HepG2 (cell line): Measurements from ENCODE around the gene SLC22A23. TPM values are rescaled to one million over a fixed set of nuclear protein-coding genes. Genes with fewer than 3 reads are reported as not detected.
A peak's percentile ranks its signal among the peaks of the same experiment; 100 is the strongest.

Experiments used
- ATAC-seq: fragments of 200-7000 bp; cut with Tn5 transposase; 3 replicates; pipeline ENCODE4 v1.9.1; 2020; ENCODE audit warnings: mild to moderate bottlenecking, moderate library complexity
- BruUV-seq: library from RNA; stranded (reverse); fragments of 400-500 nt; replicated peaks from 2 replicates; lab custom pipeline; 2021; lab: Mats Ljungman, UMichigan
- CTCF ChIA-PET: fragments of 300-600 bp; formaldehyde crosslinking; extraction: SDS; loops from one replicate; lab custom pipeline; 2021; ENCODE audit warnings: low total read pairs, inconsistent platforms, low intra/inter-chr PET ratio; lab: Yijun Ruan, JAX
- POLR2A ChIA-PET: fragments of 350-600 bp; sonication (Branson Sonifier 250); formaldehyde crosslinking; loops from one replicate; lab custom pipeline; 2020; ENCODE audit warnings: antibody characterized with exemption, inconsistent platforms; lab: Yijun Ruan, JAX
- DNase-seq: peaks from one replicate; pipeline ENCODE4 v3.0.0-alpha.2; 2015; ENCODE audit warnings: low spot score
- FAIRE-seq: peaks from 3 replicates; lab custom pipeline; 2011; peaks lifted over from hg19 to GRCh38; lab: Jason Lieb, UNC
- H2AFZ ChIP-seq: one replicate; pipeline ENCODE4 v1.6.1; 2011; ENCODE audit warnings: low read length, inconsistent platforms
- H3K27ac ChIP-seq: fragments of 300-600 bp; 3 replicates; pipeline ENCODE4 v1.8.0; 2011; ENCODE audit warnings: mixed run types, mild to moderate bottlenecking, mixed read lengths, low read length, inconsistent platforms; ENCODE audit not compliant: insufficient read depth; ENCODE audit errors: extremely low read length
- H3K27me3 ChIP-seq, 2 experiments: fragments of 200-600 bp in 1 of 2; 2 replicates in 1 of 2; 3 replicates in 1 of 2; pipeline versions ENCODE4 v1.6.0 to v1.8.0; 2011; ENCODE audit warnings: low read length in 2 of 2, mild to moderate bottlenecking in 2 of 2, moderate library complexity in 2 of 2, inconsistent platforms in 1 of 2; ENCODE audit not compliant: insufficient read depth in 2 of 2, control insufficient read depth in 1 of 2
- H3K36me3 ChIP-seq, 2 experiments: fragments of 200-600 bp in 1 of 2; replicated peaks in 1 of 2; 2 replicates in 1 of 2; 3 replicates in 1 of 2; pipeline versions ENCODE4 v1.5.1 to v1.8.0; 2011; ENCODE audit warnings: low read length in 2 of 2, inconsistent platforms in 1 of 2; ENCODE audit not compliant: insufficient read depth in 2 of 2, control insufficient read depth in 1 of 2
- H3K4me1 ChIP-seq: 2 replicates; pipeline ENCODE4 v1.5.1; 2012; ENCODE audit warnings: low read length, inconsistent platforms; ENCODE audit not compliant: insufficient read depth
- H3K4me2 ChIP-seq: 2 replicates; pipeline ENCODE4 v1.6.0; 2011; ENCODE audit warnings: low read depth, low read length, inconsistent platforms
- H3K4me3 ChIP-seq, 3 experiments: fragments of 200-600 bp in 1 of 3; sonication (generic), shearing (Covaris generic) in 1 of 3; replicated peaks in 1 of 3; 2 replicates each; pipeline ENCODE4 v1.5.1; 2011 to 2016; ENCODE audit warnings: low read length in 3 of 3, inconsistent platforms in 2 of 3, low read depth in 2 of 3, mild to moderate bottlenecking in 2 of 3, control low read depth in 1 of 3, mixed read lengths in 1 of 3; ENCODE audit not compliant: insufficient read depth in 1 of 3
- H3K79me2 ChIP-seq: one replicate; pipeline ENCODE4 v1.6.1; 2011; ENCODE audit warnings: low read length, inconsistent platforms; ENCODE audit not compliant: insufficient read depth
- H3K9ac ChIP-seq: 2 replicates; pipeline ENCODE4 v1.6.0; 2011; ENCODE audit warnings: mild to moderate bottlenecking, low read depth, low read length, inconsistent platforms; ENCODE audit not compliant: insufficient read depth
- H3K9me3 ChIP-seq: 2 replicates; pipeline ENCODE4 v1.5.1; 2012; ENCODE audit warnings: mild to moderate bottlenecking, low read length
- H4K20me1 ChIP-seq: 2 replicates; pipeline ENCODE4 v1.6.0; 2011; ENCODE audit warnings: inconsistent platforms, mild to moderate bottlenecking, low read length, moderate library complexity; ENCODE audit not compliant: insufficient read depth
- ISL2 ChIP-seq: sonication (generic); formaldehyde crosslinking; IDR thresholded peaks from 2 replicates; pipeline ENCODE4 v1.5.0; 2020; ENCODE audit warnings: missing genetic modification reagents
- MAFF ChIP-seq: IDR thresholded peaks from 2 replicates; pipeline ENCODE4 v1.6.1; 2011; ENCODE audit warnings: low read depth, low read length, improper control_type of control experiment
- MAFK ChIP-seq, 2 experiments: IDR thresholded peaks in 1 of 2; conservative IDR thresholded peaks in 1 of 2; 2 replicates each; pipeline ENCODE4 v1.6.1; 2011; ENCODE audit warnings: improper control_type of control experiment in 2 of 2, low read length in 2 of 2
- NFE2L1 ChIP-seq: sonication (generic); formaldehyde crosslinking; IDR thresholded peaks from 2 replicates; pipeline ENCODE4 v1.4.0; 2020; ENCODE audit warnings: missing genetic modification reagents, mild to moderate bottlenecking, borderline replicate concordance
- NFE2L2 ChIP-seq: fragments of 150-350 bp; IDR thresholded peaks from 2 replicates; pipeline ENCODE4 v1.6.1; 2014; ENCODE audit warnings: low read length
- NFKB2 ChIP-seq: sonication (generic); formaldehyde crosslinking; IDR thresholded peaks from 2 replicates; pipeline ENCODE4 v1.4.0; 2020; ENCODE audit warnings: missing genetic modification reagents, borderline replicate concordance
- ZBTB38 ChIP-seq: sonication (generic); formaldehyde crosslinking; IDR thresholded peaks from 2 replicates; pipeline ENCODE4 v1.5.1; 2020; ENCODE audit warnings: mild to moderate bottlenecking, missing genetic modification reagents
- ZNF629 ChIP-seq: sonication (generic); formaldehyde crosslinking; conservative IDR thresholded peaks from 2 replicates; pipeline ENCODE4 v1.5.0; 2020; ENCODE audit warnings: missing genetic modification reagents
- ZNF737 ChIP-seq: sonication (generic); formaldehyde crosslinking; IDR thresholded peaks from 2 replicates; pipeline ENCODE4 v1.5.0; 2020; ENCODE audit warnings: missing genetic modification reagents, mild to moderate bottlenecking, borderline replicate concordance
- ZNF773 ChIP-seq: sonication (generic); formaldehyde crosslinking; IDR thresholded peaks from 2 replicates; pipeline ENCODE4 v1.4.0; 2020; ENCODE audit warnings: missing genetic modification reagents, borderline replicate concordance
- ZNF776 ChIP-seq: sonication (generic); formaldehyde crosslinking; IDR thresholded peaks from 2 replicates; pipeline ENCODE4 v1.4.0; 2020; ENCODE audit warnings: mild to moderate bottlenecking, missing genetic modification reagents
- WGBS: methylation state at CpG from one replicate; pipeline ENCODE4 v1.1.6; 2017; ENCODE audit warnings: low lambda C conversion rate; 5-methylcytosine and 5-hydroxymethylcytosine counted together
- in situ Hi-C: cut with HindIII; loops from 2 replicates; pipeline ENCODE4 v1.10.0; 2017; ENCODE audit warnings: low pct_unique_long_range_greater_than_20kb; ENCODE audit not compliant: extremely low pct_ligation_motif_present
- intact Hi-C: fragments of 100-400 bp; cut with micrococcal nuclease; formaldehyde crosslinking; loops from one replicate; pipeline ENCODE4 v1.10.0; 2022; ENCODE audit not compliant: unreplicated experiment
- polyA plus RNA-seq, 8 experiments: library from polyadenylated mRNA; depleted of rRNA in 3 of 8; stranded (reverse) in 7 of 8; unstranded in 1 of 8; fragments of >200 nt; fragmentation: Illumina TruSeq in 4 of 8; extraction: Trizol in 4 of 8; gene quantifications; 2 replicates each; pipeline versions ENCODE4 v1.2.1 to v1.2.3, GENCODE V29; 2011 to 2016; ENCODE audit warnings: low read depth in 4 of 8, missing spikeins in 1 of 8, mixed read lengths in 1 of 8; ENCODE audit not compliant: insufficient read depth in 1 of 8
- total RNA-seq, 5 experiments: library from RNA; depleted of rRNA; stranded (reverse); fragments of >200 nt; fragmentation: Illumina TruSeq; extraction: Trizol; gene quantifications; 2 replicates each; pipeline ENCODE4 v1.2.3, GENCODE V29; 2016; ENCODE audit warnings: low read depth in 1 of 5
- TF ChIP-seq, protein P1 (sequence below): sonication (generic); formaldehyde crosslinking; IDR thresholded peaks from 2 replicates; pipeline ENCODE4 v1.4.0; 2020; ENCODE audit warnings: missing genetic modification reagents

SLC22A23 gene
- total and polyA plus RNA-seq, 2 of the 13 experiments (the other 11 are each of a cell fraction or from before 2014, with no cell fraction given), result 11.8 to 17.5 TPM

- CTCF ChIA-PET, result no interaction called here
- TF ChIP-seq NFE2L1 (CRISPR knock-in tag) (no peak), ZNF776 (CRISPR knock-in tag) (no peak), NFE2L2 (no peak), ISL2 (CRISPR knock-in tag) (no peak), ZNF773 (CRISPR knock-in tag) (no peak), MAFF (peak; percentile 66; the same call in 1 of the 2 replicates), ZBTB38 (no peak), MAFK (conservative IDR thresholded peaks at IDR 0.05 in 1 of 2, IDR thresholded peaks at IDR 0.05 in 1 of 2; ENCODE audit: low read length in 2 of 2) (peak; percentile 47 to 68; a peak in 3 of 4 replicates), ZNF629 (CRISPR knock-in tag) (peak; percentile 5; the same call in 1 of the 2 replicates), NFKB2 (no peak), ZNF737 (CRISPR knock-in tag) (no peak)
- TF ChIP-seq, protein P1, sequence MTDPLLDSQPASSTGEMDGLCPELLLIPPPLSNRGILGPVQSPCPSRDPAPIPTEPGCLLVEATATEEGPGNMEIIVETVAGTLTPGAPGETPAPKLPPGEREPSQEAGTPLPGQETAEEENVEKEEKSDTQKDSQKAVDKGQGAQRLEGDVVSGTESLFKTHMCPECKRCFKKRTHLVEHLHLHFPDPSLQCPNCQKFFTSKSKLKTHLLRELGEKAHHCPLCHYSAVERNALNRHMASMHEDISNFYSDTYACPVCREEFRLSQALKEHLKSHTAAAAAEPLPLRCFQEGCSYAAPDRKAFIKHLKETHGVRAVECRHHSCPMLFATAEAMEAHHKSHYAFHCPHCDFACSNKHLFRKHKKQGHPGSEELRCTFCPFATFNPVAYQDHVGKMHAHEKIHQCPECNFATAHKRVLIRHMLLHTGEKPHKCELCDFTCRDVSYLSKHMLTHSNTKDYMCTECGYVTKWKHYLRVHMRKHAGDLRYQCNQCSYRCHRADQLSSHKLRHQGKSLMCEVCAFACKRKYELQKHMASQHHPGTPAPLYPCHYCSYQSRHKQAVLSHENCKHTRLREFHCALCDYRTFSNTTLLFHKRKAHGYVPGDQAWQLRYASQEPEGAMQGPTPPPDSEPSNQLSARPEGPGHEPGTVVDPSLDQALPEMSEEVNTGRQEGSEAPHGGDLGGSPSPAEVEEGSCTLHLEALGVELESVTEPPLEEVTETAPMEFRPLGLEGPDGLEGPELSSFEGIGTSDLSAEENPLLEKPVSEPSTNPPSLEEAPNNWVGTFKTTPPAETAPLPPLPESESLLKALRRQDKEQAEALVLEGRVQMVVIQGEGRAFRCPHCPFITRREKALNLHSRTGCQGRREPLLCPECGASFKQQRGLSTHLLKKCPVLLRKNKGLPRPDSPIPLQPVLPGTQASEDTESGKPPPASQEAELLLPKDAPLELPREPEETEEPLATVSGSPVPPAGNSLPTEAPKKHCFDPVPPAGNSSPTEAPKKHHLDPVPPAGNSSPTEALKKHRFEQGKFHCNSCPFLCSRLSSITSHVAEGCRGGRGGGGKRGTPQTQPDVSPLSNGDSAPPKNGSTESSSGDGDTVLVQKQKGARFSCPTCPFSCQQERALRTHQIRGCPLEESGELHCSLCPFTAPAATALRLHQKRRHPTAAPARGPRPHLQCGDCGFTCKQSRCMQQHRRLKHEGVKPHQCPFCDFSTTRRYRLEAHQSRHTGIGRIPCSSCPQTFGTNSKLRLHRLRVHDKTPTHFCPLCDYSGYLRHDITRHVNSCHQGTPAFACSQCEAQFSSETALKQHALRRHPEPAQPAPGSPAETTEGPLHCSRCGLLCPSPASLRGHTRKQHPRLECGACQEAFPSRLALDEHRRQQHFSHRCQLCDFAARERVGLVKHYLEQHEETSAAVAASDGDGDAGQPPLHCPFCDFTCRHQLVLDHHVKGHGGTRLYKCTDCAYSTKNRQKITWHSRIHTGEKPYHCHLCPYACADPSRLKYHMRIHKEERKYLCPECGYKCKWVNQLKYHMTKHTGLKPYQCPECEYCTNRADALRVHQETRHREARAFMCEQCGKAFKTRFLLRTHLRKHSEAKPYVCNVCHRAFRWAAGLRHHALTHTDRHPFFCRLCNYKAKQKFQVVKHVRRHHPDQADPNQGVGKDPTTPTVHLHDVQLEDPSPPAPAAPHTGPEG (CRISPR knock-in tag), result no peak
- Histone ChIP-seq H3K9me3 (no peaks in the 10 kb centered on the region), H3K4me2 (no peak overlapping the region), H3K27ac (no peak overlapping the region), H3K27me3 (peaks cover 0 to 32% of the 10 kb centered on the region in 2 experiments; a peak in 3 of 5 replicates), H3K9ac (no peak overlapping the region), H3K4me1 (peaks cover 14% of the 10 kb centered on the region), H3K79me2 (no peaks in the 10 kb centered on the region), H2AFZ (no peak overlapping the region), H4K20me1 (no peaks in the 10 kb centered on the region), H3K36me3 (no peaks in the 10 kb centered on the region), H3K4me3 (no peak overlapping the region)
- FAIRE-seq (no peak), DNase-seq (no peak), ATAC-seq (no peak)
- in situ Hi-C loops, result no loop called here
- BruUV-seq, result no TSS peak
- intact Hi-C loops, result no loop called here
- WGBS, result 41% methylated on average over 7 of the region's 7 CpGs
- POLR2A ChIA-PET, result no interaction called here
Observed at GRCh38 chr6:3494391-3495100, 37.7 kb upstream of the SLC22A23 start.
